Right lobe of liver (tissue), 6 donors: Measurements from ENCODE around the gene LCN2. TPM values are rescaled to one million over a fixed set of nuclear protein-coding genes. Genes with fewer than 3 reads are reported as not detected.
A peak's percentile ranks its signal among the peaks of the same experiment; 100 is the strongest.

Experiments
- ATAC-seq, 4 donors: fragments of 200-7000 bp; cut with Tn5 transposase; one replicate each; pipeline ENCODE4 v1.9.1; 2020; ENCODE audit warnings: mild to moderate bottlenecking in 4 of 4, moderate library complexity in 4 of 4
- DNase-seq, 3 donors: peaks; one replicate each; pipeline ENCODE4 v3.0.0-alpha.2; 2020
- H3K27ac ChIP-seq, 3 donors: fragments of 200-600 bp; one replicate each; pipeline ENCODE4 v1.8.0; 2022
- H3K27me3 ChIP-seq, 2 donors: fragments of 200-600 bp; one replicate each; pipeline ENCODE4 v1.8.0; 2022
- H3K36me3 ChIP-seq, 4 donors: fragments of 200-600 bp; sonication (generic) in 1 of 4; one replicate each; pipeline versions ENCODE4 v1.5.1 to v1.8.0; 2017 to 2022; ENCODE audit warnings: control low read depth in 1 of 4
- H3K4me1 ChIP-seq, 4 donors: fragments of 200-600 bp; sonication (generic) in 1 of 4; one replicate each; pipeline versions ENCODE4 v1.5.1 to v1.8.0; 2017 to 2022; ENCODE audit warnings: control low read depth in 1 of 4
- H3K4me3 ChIP-seq, 3 donors: fragments of 200-600 bp; one replicate each; pipeline ENCODE4 v1.8.0; 2022
- H3K9me3 ChIP-seq, 4 donors: fragments of 200-600 bp; sonication (generic) in 1 of 4; one replicate each; pipeline versions ENCODE4 v1.5.1 to v1.8.0; 2017 to 2022; ENCODE audit warnings: control low read depth in 1 of 4
- POLR2A ChIP-seq: fragments of 450-650 bp; IDR thresholded peaks from one replicate; pipeline ENCODE4 v1.6.1; 2017; ENCODE audit warnings: antibody characterized with exemption, mild to moderate bottlenecking
- WGBS: methylation state at CpG from one replicate; pipeline ENCODE4 v1.1.6; 2018; ENCODE audit warnings: low coverage, low lambda C conversion rate; ENCODE audit not compliant: insufficient coverage; ENCODE audit errors: missing lambda C conversion rate; 5-methylcytosine and 5-hydroxymethylcytosine counted together
- intact Hi-C, 2 donors: fragments of 100-400 bp; cut with DNase I; formaldehyde crosslinking; loops; one replicate each; pipeline versions ENCODE4 v1.11.2 to v1.14.1; 2022
- total RNA-seq, 6 experiments: library from RNA; depleted of rRNA in 2 of 6; stranded (reverse); fragments of >200 nt in 2 of 6; fragmentation: NEBNext Ultra II Directional in 3 of 6; extraction: Animal tissue kit (Norgen Biotek cat#: 25700) in 3 of 6; gene quantifications; one replicate each; pipeline versions ENCODE4 v1.1.0 to v1.2.4, GENCODE V29; 2016 to 2023
- TF ChIP-seq, protein P1 (sequence below), 4 donors: fragments of 200-600 bp in 3 of 4; fragments of 450-650 bp in 1 of 4; IDR thresholded peaks; one replicate each; pipeline versions ENCODE4 v1.5.1 to v1.8.0; 2016 to 2022; ENCODE audit warnings: antibody characterized with exemption in 4 of 4, mild to moderate bottlenecking in 2 of 4
- donor health status: DM: no; HTN: yes; CAD: no.
- donor health status: DM: no; HTN: no; CAD: no.
- donor health status: DM: no; HTN: no; CAD: no.
- donor health status: DM: no; HTN: yes; CAD: no.
- donor health status: DM: no; HTN: yes; CAD: no.

The LCN2 gene
- total RNA-seq, 6 experiments from 2014 or later, result 2.7 to 81.8 (median 18.1) TPM

DNA sequence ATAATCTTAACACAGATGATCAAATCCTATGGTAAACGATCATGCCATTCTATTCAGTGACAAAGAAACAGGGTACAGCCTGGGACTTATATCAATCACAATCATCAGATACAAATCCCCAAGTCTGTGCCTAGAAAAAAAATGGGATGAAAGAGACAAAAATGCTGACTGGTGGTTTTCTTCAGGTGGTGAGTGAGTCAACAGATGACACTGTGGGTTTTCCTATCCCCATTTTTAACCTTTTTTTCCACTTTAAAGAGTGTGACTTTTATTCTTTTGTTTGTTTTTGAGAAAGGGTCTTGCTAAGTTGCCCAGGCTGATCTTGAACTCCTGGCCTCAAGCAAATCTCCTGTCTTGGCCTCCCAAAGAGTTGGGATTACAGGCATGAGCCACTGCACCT lies 39.0 kb downstream of the LCN2 start:
- ATAC-seq, result no peak
- no peak for TF ChIP-seq POLR2A
- TF ChIP-seq, protein P1, sequence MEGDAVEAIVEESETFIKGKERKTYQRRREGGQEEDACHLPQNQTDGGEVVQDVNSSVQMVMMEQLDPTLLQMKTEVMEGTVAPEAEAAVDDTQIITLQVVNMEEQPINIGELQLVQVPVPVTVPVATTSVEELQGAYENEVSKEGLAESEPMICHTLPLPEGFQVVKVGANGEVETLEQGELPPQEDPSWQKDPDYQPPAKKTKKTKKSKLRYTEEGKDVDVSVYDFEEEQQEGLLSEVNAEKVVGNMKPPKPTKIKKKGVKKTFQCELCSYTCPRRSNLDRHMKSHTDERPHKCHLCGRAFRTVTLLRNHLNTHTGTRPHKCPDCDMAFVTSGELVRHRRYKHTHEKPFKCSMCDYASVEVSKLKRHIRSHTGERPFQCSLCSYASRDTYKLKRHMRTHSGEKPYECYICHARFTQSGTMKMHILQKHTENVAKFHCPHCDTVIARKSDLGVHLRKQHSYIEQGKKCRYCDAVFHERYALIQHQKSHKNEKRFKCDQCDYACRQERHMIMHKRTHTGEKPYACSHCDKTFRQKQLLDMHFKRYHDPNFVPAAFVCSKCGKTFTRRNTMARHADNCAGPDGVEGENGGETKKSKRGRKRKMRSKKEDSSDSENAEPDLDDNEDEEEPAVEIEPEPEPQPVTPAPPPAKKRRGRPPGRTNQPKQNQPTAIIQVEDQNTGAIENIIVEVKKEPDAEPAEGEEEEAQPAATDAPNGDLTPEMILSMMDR (IDR thresholded peaks at IDR 0.05), result no peak
- H3K4me1 ChIP-seq, result peaks cover 0 to 17% (median 5%) of the 10 kb centered on the region in 4 donors

DNA sequence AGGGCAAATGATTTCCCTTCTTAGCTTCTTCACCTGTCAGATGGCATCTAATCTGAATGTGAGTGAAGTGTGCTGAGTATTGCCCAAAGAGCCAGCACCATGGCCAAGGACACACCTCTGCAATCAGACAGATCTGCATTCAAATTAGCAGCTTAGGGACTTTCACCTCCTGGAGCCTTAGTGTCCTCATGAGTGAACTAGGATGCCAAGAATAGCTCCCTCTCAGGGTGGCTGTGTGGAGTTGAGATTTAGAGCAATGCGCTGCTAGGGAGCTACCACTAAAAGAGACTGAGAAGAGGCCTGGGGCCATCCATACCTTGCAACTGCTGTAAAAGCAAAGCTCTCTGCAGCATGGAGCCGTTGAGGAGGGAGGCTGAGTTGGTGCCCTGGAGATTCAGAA lies 40.8 kb downstream of the LCN2 start:
- no peaks in the 10 kb centered on the region for H3K9me3 ChIP-seq
- H3K36me3 ChIP-seq, result peaks cover 0 to 10% (median 0%) of the 10 kb centered on the region in 4 donors
- H3K4me3 ChIP-seq, result no peak overlapping the region
- H3K27ac ChIP-seq, result no peak overlapping the region
- intact Hi-C loops, result no loop called here
- no peak for TF ChIP-seq POLR2A
- 82% methylated on average over 2 of the region's 2 CpGs for WGBS
- no peaks in the 10 kb centered on the region for H3K27me3 ChIP-seq
- ATAC-seq, result no peak
- no peak for DNase-seq
- peaks cover 0 to 17% (median 5%) of the 10 kb centered on the region in 4 donors for H3K4me1 ChIP-seq

More for the DNA sequence above, 39.0 kb downstream of the LCN2 start:
- Histone ChIP-seq H3K27ac (no peak overlapping the region), H3K9me3 (no peaks in the 10 kb centered on the region), H3K36me3 (peaks cover 0 to 20% (median 0%) of the 10 kb centered on the region in 4 donors), H3K27me3 (no peaks in the 10 kb centered on the region), H3K4me3 (no peak overlapping the region)
- 100% methylated on average over 1 of the region's 1 CpG for WGBS
- intact Hi-C loops, result no loop called here
- DNase-seq, result no peak

DNA sequence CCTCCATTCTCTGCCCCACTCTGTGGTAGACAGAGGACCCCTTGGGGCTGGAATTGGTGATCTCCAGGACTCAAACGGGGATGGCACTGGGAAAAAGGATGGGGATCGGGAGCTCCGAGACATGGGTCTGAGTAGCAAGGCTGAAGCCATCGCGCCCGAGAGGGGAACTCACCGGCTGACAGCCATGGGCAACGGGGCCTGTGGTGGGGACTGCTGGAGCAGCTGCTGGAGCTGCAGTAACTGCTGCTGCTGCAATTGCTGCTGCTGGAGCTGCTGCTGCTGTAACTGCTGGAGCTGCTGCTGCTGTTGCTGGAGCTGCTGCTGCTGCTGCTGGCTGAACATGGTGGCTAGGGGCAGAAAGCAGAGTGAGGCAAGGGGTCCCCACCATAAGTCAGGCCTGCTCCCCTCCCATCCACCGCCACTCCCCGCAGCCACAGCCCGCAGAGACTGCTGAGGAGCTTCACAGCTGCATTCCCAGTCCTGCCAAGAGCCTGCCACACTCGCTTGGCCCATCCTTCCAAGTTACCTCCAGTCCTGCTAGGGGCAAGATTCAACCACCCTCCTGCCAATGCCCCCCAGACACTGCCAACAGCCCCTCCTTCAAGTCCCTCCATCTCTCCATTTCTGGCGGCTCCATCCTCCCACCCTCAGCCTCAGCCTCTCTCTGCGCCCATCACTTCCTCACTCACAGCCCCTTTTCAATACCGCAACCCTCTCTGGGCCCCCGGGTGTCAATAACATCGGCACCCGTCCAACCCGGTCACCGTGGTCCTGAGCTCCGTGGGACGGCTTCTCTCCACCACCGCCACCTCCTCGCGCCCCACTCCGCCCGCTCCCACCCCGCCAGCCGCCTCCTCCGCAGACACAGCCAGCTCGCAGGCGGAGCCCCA lies 41.5 kb downstream of the LCN2 start:
- ATAC-seq, result peak; percentile 3 to 17 (median 5)
- TF ChIP-seq POLR2A, result no peak
- TF ChIP-seq, protein P1 (IDR thresholded peaks at IDR 0.05), result no peak
- WGBS, result 29% methylated on average over 15 of the region's 32 CpGs
- Histone ChIP-seq H3K4me1 (peaks cover 0 to 17% (median 5%) of the 10 kb centered on the region in 4 donors), H3K36me3 (peaks cover 0 to 10% (median 0%) of the 10 kb centered on the region in 4 donors), H3K27ac (peak overlapping the region; percentile 67 to 88 (median 70)), H3K27me3 (no peaks in the 10 kb centered on the region), H3K9me3 (no peaks in the 10 kb centered on the region), H3K4me3 (peak overlapping the region; percentile 93 to 98 (median 97))
- DNase-seq, result peak in 1 of 3 donors; percentile 64
- intact Hi-C loops, result no loop called here

DNA sequence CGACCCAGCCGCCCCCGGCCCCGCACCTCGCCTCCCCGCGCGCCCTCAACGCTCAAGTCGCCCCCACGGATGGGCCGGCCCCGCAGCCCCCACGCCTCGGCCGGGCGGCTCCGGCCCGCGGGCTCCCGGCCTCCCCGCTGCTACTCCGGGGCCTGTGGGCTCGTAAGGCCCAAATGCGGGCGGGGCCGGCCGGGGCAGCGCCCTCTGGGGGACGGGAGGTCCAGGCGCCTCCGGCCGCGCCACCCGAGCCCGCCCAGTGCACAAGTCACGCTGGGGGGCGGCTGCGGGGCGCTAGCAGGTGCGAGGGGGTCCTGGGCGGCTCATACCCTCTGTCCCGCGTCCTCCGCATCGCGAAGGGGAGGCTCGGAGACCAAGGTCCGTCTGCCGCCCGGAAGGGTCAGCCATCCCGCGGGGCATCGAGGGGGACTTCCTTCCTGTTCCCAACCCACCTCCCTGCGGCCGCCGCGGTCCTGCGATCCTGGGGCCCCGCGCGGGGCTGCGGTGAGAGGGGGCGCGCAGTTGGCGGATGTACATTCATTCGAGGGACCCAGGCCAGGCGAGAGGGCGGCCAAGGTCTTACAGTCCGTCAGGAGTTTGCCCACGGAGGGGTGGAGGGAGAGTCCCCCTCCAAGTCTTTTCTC lies 42.3 kb downstream of the LCN2 start, which contains the start of gene CIZ1:
TSS of gene CIZ1 (minus strand) at position 167 of the 641 bp plus-strand sequence. CDS start 715 bp downstream, outside the sequence.
- H3K4me3 ChIP-seq, result peak within 1 kb of the TSS; percentile 93 to 98 (median 97)
- peaks cover 0 to 10% (median 0%) of the 10 kb centered on the region in 4 donors for H3K36me3 ChIP-seq
- ATAC-seq, result peak; percentile 86 to 97 (median 91)
- TF ChIP-seq POLR2A, result peak; percentile 66
- TF ChIP-seq, protein P1 (IDR thresholded peaks at IDR 0.05), result peak; percentile 66 to 92 (median 84)
- peak; percentile 79 to 83 (median 83) for DNase-seq
- peaks cover 0 to 17% (median 5%) of the 10 kb centered on the region in 4 donors for H3K4me1 ChIP-seq
- no peaks in the 10 kb centered on the region for H3K27me3 ChIP-seq
- no peaks in the 10 kb centered on the region for H3K9me3 ChIP-seq
- H3K27ac ChIP-seq, result peak within 1 kb of the TSS; percentile 67 to 88 (median 70)
- intact Hi-C loops, result no loop called here
- 0% methylated on average over 3 of the region's 71 CpGs for WGBS
